Measurements from ENCODE around the gene ATP6V1F.

The ATP6V1F gene

GRCh38 chr7:128871050-128871449 is 8.4 kb downstream of the ATP6V1F start:
- Histone ChIP-seq H3K4me2 (ENCODE audit: low read depth, low read length, poor library complexity, severe bottlenecking) (no peak overlapping the region), H3F3A (ENCODE audit: insufficient read depth) (peaks cover 4% of the 10 kb centered on the region; the same call in 1 of the 2 replicates), H3K9me3 (ENCODE audit: insufficient read depth, low read length) (no peaks in the 10 kb centered on the region), H4K20me1 (ENCODE audit: low read depth, low read length) (no peaks in the 10 kb centered on the region), H3K27ac (ENCODE audit: low read depth, low read length) (no peak overlapping the region), H3K79me2 (ENCODE audit: insufficient read depth, low read length) (no peaks in the 10 kb centered on the region), H3K36me3 (ENCODE audit: low read length) (no peaks in the 10 kb centered on the region), H2AFZ (ENCODE audit: low read depth, low read length, severe bottlenecking) (no peak overlapping the region), H3K4me3 (ENCODE audit: insufficient read depth, low read length, poor library complexity, severe bottlenecking) (no peak overlapping the region), H3K27me3 (ENCODE audit: low read length) (no peaks in the 10 kb centered on the region), H3K9me2 (replicated peaks; ENCODE audit: insufficient read depth, low read length) (no peaks in the 10 kb centered on the region), H3K9ac (ENCODE audit: low read length) (no peak overlapping the region)
- no peak for TF ChIP-seq EZH2phosphoT487 (conservative IDR thresholded peaks at IDR 0.05; ENCODE audit: low read length)
- TF ChIP-seq CTCF (IDR thresholded peaks at IDR 0.05; ENCODE audit: insufficient read depth, low read length, poor library complexity, severe bottlenecking), result no peak

GRCh38 chr7:128872394-128872824 is 9.8 kb downstream of the ATP6V1F start:
- no peak overlapping the region for H2AFZ ChIP-seq (ENCODE audit: low read depth, low read length, severe bottlenecking)
- H3K9me3 ChIP-seq (ENCODE audit: insufficient read depth, low read length), result no peaks in the 10 kb centered on the region
- no peak overlapping the region for H3K4me3 ChIP-seq (ENCODE audit: insufficient read depth, low read length, poor library complexity, severe bottlenecking)
- H3K36me3 ChIP-seq (ENCODE audit: low read length), result no peaks in the 10 kb centered on the region
- TF ChIP-seq EZH2phosphoT487 (conservative IDR thresholded peaks at IDR 0.05; ENCODE audit: low read length) (no peak), CTCF (IDR thresholded peaks at IDR 0.05; ENCODE audit: insufficient read depth, low read length, poor library complexity, severe bottlenecking) (no peak)
- no peak overlapping the region for H3K9ac ChIP-seq (ENCODE audit: low read length)
- no peak overlapping the region for H3K27ac ChIP-seq (ENCODE audit: low read depth, low read length)
- H3K79me2 ChIP-seq (ENCODE audit: insufficient read depth, low read length), result no peaks in the 10 kb centered on the region
- H3K27me3 ChIP-seq (ENCODE audit: low read length), result no peaks in the 10 kb centered on the region
- peaks cover 4% of the 10 kb centered on the region; the same call in 1 of the 2 replicates for H3F3A ChIP-seq (ENCODE audit: insufficient read depth)
- no peaks in the 10 kb centered on the region for H3K9me2 ChIP-seq (replicated peaks; ENCODE audit: insufficient read depth, low read length)
- H3K4me2 ChIP-seq (ENCODE audit: low read depth, low read length, poor library complexity, severe bottlenecking), result no peak overlapping the region
- no peaks in the 10 kb centered on the region for H4K20me1 ChIP-seq (ENCODE audit: low read depth, low read length)

- Histone ChIP-seq H3F3A (ENCODE audit: insufficient read depth) (peaks cover 4% of the 10 kb centered on the region; the same call in 1 of the 2 replicates), H3K79me2 (ENCODE audit: insufficient read depth, low read length) (no peaks in the 10 kb centered on the region), H3K4me3 (ENCODE audit: insufficient read depth, low read length, poor library complexity, severe bottlenecking) (no peak overlapping the region), H3K9ac (ENCODE audit: low read length) (no peak overlapping the region), H3K27me3 (ENCODE audit: low read length) (no peaks in the 10 kb centered on the region), H4K20me1 (ENCODE audit: low read depth, low read length) (no peaks in the 10 kb centered on the region), H3K36me3 (ENCODE audit: low read length) (no peaks in the 10 kb centered on the region), H3K9me3 (ENCODE audit: insufficient read depth, low read length) (no peaks in the 10 kb centered on the region), H2AFZ (ENCODE audit: low read depth, low read length, severe bottlenecking) (no peak overlapping the region), H3K4me2 (ENCODE audit: low read depth, low read length, poor library complexity, severe bottlenecking) (no peak overlapping the region), H3K9me2 (replicated peaks; ENCODE audit: insufficient read depth, low read length) (no peaks in the 10 kb centered on the region), H3K27ac (ENCODE audit: low read depth, low read length) (no peak overlapping the region)
- no peak for TF ChIP-seq EZH2phosphoT487 (conservative IDR thresholded peaks at IDR 0.05; ENCODE audit: low read length)
- no peak for TF ChIP-seq CTCF (IDR thresholded peaks at IDR 0.05; ENCODE audit: insufficient read depth, low read length, poor library complexity, severe bottlenecking)
These were observed 10.6 kb downstream of the ATP6V1F start for GRCh38 chr7:128873234-128873633.

Data from SU-DHL-6 (cell line).